HepG2 (cell line): ENCODE results near the gene FLT3LG. TPM values are rescaled to one million over a fixed set of nuclear protein-coding genes. Genes with fewer than 3 reads are reported as not detected.
A peak's percentile ranks its signal among the peaks of the same experiment; 100 is the strongest.

ENCODE experiments used
- ADNP ChIP-seq: sonication (generic); formaldehyde crosslinking; IDR thresholded peaks from 2 replicates; pipeline ENCODE4 v1.4.0; 2020; ENCODE audit warnings: missing genetic modification reagents
- AGO2 ChIP-seq: fragments of 200-400 bp; formaldehyde crosslinking; optimal IDR thresholded peaks from 2 replicates; pipeline ENCODE3; 2017; ENCODE audit warnings: mild to moderate bottlenecking, low read depth, low read length, moderate library complexity
- BHLHE40 ChIP-seq: IDR thresholded peaks from 2 replicates; pipeline ENCODE4 v1.6.1; 2011; ENCODE audit warnings: low read length, improper control_type of control experiment
- CBX1 ChIP-seq: IDR thresholded peaks from one replicate; pipeline ENCODE4 v1.6.1; 2016; ENCODE audit warnings: antibody characterized with exemption, low read depth
- GTF2F1 ChIP-seq: fragments of 150-350 bp; IDR thresholded peaks from 2 replicates; pipeline ENCODE4 v1.6.1; 2014; ENCODE audit warnings: low read length
- HIVEP1 ChIP-seq: sonication (generic); formaldehyde crosslinking; IDR thresholded peaks from 2 replicates; pipeline ENCODE4 v1.4.0; 2020; ENCODE audit warnings: mild to moderate bottlenecking, missing genetic modification reagents
- MBNL3 ChIP-seq: fragments of 250-450 bp; sonication (Bioruptor Pico); conservative IDR thresholded peaks from 2 replicates; pipeline ENCODE4 v1.8.0; 2022; ENCODE audit warnings: mild to moderate bottlenecking, inconsistent platforms
- MIER3 ChIP-seq: IDR thresholded peaks from 2 replicates; pipeline ENCODE4 v1.6.1; 2016; ENCODE audit warnings: missing compliant biosample characterization, borderline replicate concordance
- MLLT10 ChIP-seq: sonication (generic); formaldehyde crosslinking; IDR thresholded peaks from 2 replicates; pipeline ENCODE4 v1.4.0; 2020; ENCODE audit warnings: missing genetic modification reagents
- MXI1 ChIP-seq: IDR thresholded peaks from 3 replicates; pipeline ENCODE4 v1.6.1; 2012; ENCODE audit warnings: low read depth, low read length, inconsistent platforms, borderline replicate concordance
- PITX1 ChIP-seq: sonication (generic); formaldehyde crosslinking; IDR thresholded peaks from 2 replicates; pipeline ENCODE4 v1.5.1; 2020; ENCODE audit warnings: mild to moderate bottlenecking, missing genetic modification reagents
- RARA ChIP-seq: IDR thresholded peaks from 2 replicates; pipeline ENCODE4 v1.6.1; 2016; ENCODE audit warnings: missing genetic modification reagents, missing compliant biosample characterization
- RFX3 ChIP-seq: IDR thresholded peaks from 2 replicates; pipeline ENCODE4 v1.6.1; 2016; ENCODE audit warnings: missing biosample characterization, missing genetic modification reagents
- TARDBP ChIP-seq: sonication (generic); formaldehyde crosslinking; IDR thresholded peaks from 2 replicates; pipeline ENCODE4 v1.8.0; 2022; ENCODE audit warnings: mild to moderate bottlenecking, missing genetic modification reagents
- TFDP2 ChIP-seq: sonication (generic); formaldehyde crosslinking; IDR thresholded peaks from 2 replicates; pipeline ENCODE4 v1.4.0; 2020; ENCODE audit warnings: missing genetic modification reagents
- THAP8 ChIP-seq: sonication (generic); formaldehyde crosslinking; IDR thresholded peaks from 2 replicates; pipeline ENCODE4 v1.5.1; 2020; ENCODE audit warnings: missing genetic modification reagents, mild to moderate bottlenecking, borderline replicate concordance
- YEATS2 ChIP-seq: sonication (generic); formaldehyde crosslinking; IDR thresholded peaks from 2 replicates; pipeline ENCODE4 v1.4.0; 2020; ENCODE audit warnings: missing genetic modification reagents, borderline replicate concordance
- ZBTB44 ChIP-seq: sonication (generic); formaldehyde crosslinking; IDR thresholded peaks from 2 replicates; pipeline ENCODE4 v1.4.0; 2020; ENCODE audit warnings: missing genetic modification reagents
- ZFP1 ChIP-seq: IDR thresholded peaks from 2 replicates; pipeline ENCODE4 v1.6.1; 2016
- ZMAT3 ChIP-seq: sonication (generic); formaldehyde crosslinking; conservative IDR thresholded peaks from 2 replicates; pipeline ENCODE4 v1.7.0; 2021; ENCODE audit warnings: missing genetic modification reagents
- ZNF260 ChIP-seq: sonication (generic); formaldehyde crosslinking; IDR thresholded peaks from 2 replicates; pipeline ENCODE4 v1.4.0; 2020; ENCODE audit warnings: missing genetic modification reagents, low read depth, mild to moderate bottlenecking, borderline replicate concordance
- ZNF282 ChIP-seq: fragments of 450-650 bp; IDR thresholded peaks from 2 replicates; pipeline ENCODE4 v1.6.1; 2018; ENCODE audit not compliant: partially characterized antibody
- ZNF564 ChIP-seq: sonication (generic); formaldehyde crosslinking; IDR thresholded peaks from 2 replicates; pipeline ENCODE4 v1.8.1; 2023; ENCODE audit warnings: mild to moderate bottlenecking, missing genetic modification reagents
- ZNF577 ChIP-seq: sonication (generic); formaldehyde crosslinking; IDR thresholded peaks from 2 replicates; pipeline ENCODE4 v1.4.0; 2020; ENCODE audit warnings: mild to moderate bottlenecking, low read depth, missing genetic modification reagents, borderline replicate concordance
- ZNF781 ChIP-seq: sonication (generic); formaldehyde crosslinking; IDR thresholded peaks from 2 replicates; pipeline ENCODE4 v1.5.1; 2020; ENCODE audit warnings: borderline replicate concordance, mild to moderate bottlenecking, missing genetic modification reagents; ENCODE audit errors: not compliant biosample characterization
- polyA plus RNA-seq, 8 experiments: library from polyadenylated mRNA; depleted of rRNA in 3 of 8; stranded (reverse) in 7 of 8; unstranded in 1 of 8; fragments of >200 nt; fragmentation: Illumina TruSeq in 4 of 8; extraction: Trizol in 4 of 8; gene quantifications; 2 replicates each; pipeline versions ENCODE4 v1.2.1 to v1.2.3, GENCODE V29; 2011 to 2016; ENCODE audit warnings: low read depth in 4 of 8, missing spikeins in 1 of 8, mixed read lengths in 1 of 8; ENCODE audit not compliant: insufficient read depth in 1 of 8
- total RNA-seq, 5 experiments: library from RNA; depleted of rRNA; stranded (reverse); fragments of >200 nt; fragmentation: Illumina TruSeq; extraction: Trizol; gene quantifications; 2 replicates each; pipeline ENCODE4 v1.2.3, GENCODE V29; 2016; ENCODE audit warnings: low read depth in 1 of 5
- TF ChIP-seq, protein P1 (sequence below): IDR thresholded peaks from 2 replicates; pipeline ENCODE4 v1.6.1; 2018; ENCODE audit warnings: missing genetic modification reagents

Gene FLT3LG
- total and polyA plus RNA-seq, 2 of the 13 experiments (the other 11 are each of a cell fraction or from before 2014, with no cell fraction given): 1.5 to 2.6 TPM

DNA sequence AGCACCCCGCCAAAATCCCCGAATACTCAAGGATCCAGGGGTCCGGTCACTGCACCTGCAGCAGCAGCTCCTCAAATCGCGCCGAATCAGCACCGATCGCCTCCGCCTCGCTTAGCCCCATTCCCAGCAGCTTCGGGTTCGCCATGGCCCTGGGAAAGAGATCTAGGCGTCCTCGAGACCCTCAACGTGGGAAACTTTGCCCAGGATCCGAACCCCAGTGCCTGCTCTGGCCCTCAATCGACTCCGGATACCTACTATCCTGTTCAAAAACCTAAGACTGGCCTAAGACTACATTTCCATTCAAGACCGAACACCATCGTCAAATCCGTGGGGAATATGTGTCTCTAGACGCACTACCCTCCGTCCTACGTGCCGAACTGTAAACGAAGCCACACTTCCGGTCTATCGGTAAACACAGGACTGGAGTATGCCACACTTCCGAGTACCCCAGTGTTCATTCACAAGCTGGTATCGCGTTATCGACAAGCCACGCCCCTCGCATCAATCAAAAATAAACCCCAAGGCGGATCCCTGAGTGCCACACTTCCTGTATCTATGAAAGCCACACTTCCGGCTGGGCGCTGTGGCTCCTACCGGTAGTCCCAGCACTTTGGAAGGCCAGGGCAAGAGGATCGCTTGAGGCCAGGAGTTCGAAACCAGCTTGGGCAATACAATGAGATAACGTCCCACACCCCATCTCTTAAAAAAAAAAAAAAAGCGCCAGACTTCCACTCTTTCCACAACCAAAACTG lies 22.4 kb upstream of the FLT3LG start, which contains the start of gene PIH1D1 (continued):
- TF ChIP-seq RFX3 (CRISPR knock-in tag): no peak
- TF ChIP-seq TFDP2 (CRISPR knock-in tag): peak; percentile 65
- TF ChIP-seq YEATS2 (CRISPR knock-in tag): peak; percentile 70; the same call in 1 of the 2 replicates
- TF ChIP-seq ADNP: peak; percentile 85; the same call in 1 of the 2 replicates
- TF ChIP-seq TARDBP (CRISPR knock-in tag): peak; percentile 85
- TF ChIP-seq AGO2: no peak
- peak; percentile 47; the same call in 1 of the 2 replicates for TF ChIP-seq ZMAT3 (CRISPR knock-in tag)
- no peak for TF ChIP-seq ZFP1 (CRISPR knock-in tag)
- no peak for TF ChIP-seq MIER3 (CRISPR knock-in tag)
- TF ChIP-seq THAP8 (CRISPR knock-in tag): no peak
- no peak for TF ChIP-seq ZNF282
- TF ChIP-seq RARA (CRISPR knock-in tag): 0 out of 2 replicates have a peak, but pooled peaks have one; percentile 9
- TF ChIP-seq GTF2F1: no peak
- TF ChIP-seq BHLHE40: peak; percentile 9; the same call in 1 of the 2 replicates
- peak; percentile 88; the same call in 2 of the 3 replicates for TF ChIP-seq MXI1
- TF ChIP-seq MLLT10 (CRISPR knock-in tag): no peak
- peak; percentile 26; the same call in 1 of the 2 replicates for TF ChIP-seq PITX1
- peak; percentile 72 for TF ChIP-seq CBX1
- TF ChIP-seq ZNF564 (CRISPR knock-in tag): 0 out of 2 replicates have a peak, but pooled peaks have one; percentile 29
- TF ChIP-seq HIVEP1 (CRISPR knock-in tag): peak; percentile 53; the same call in 1 of the 2 replicates
- peak; percentile 64 for TF ChIP-seq ZNF781 (CRISPR knock-in tag)
- no peak for TF ChIP-seq ZBTB44 (CRISPR knock-in tag)
- TF ChIP-seq ZNF260: no peak
- TF ChIP-seq, protein P1, sequence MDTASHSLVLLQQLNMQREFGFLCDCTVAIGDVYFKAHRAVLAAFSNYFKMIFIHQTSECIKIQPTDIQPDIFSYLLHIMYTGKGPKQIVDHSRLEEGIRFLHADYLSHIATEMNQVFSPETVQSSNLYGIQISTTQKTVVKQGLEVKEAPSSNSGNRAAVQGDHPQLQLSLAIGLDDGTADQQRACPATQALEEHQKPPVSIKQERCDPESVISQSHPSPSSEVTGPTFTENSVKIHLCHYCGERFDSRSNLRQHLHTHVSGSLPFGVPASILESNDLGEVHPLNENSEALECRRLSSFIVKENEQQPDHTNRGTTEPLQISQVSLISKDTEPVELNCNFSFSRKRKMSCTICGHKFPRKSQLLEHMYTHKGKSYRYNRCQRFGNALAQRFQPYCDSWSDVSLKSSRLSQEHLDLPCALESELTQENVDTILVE (CRISPR knock-in tag): peak; percentile 60; the same call in 1 of the 2 replicates
- TF ChIP-seq ZNF577 (CRISPR knock-in tag): no peak
- TF ChIP-seq MBNL3: no peak
